Erythroblast (primary cell): ENCODE data around the gene CDC6.

ENCODE experiments used
- DNase-seq, 2 experiments: peaks; one replicate each; lab custom pipeline; 2025; lab: John Stamatoyannopoulos, UW
- GATA1 ChIP-seq: IDR thresholded peaks from 2 replicates; pipeline ENCODE4 v1.6.1; 2011; ENCODE audit warnings: low read depth, mild to moderate bottlenecking, control low read depth, low read length, moderate library complexity
- POLR2A ChIP-seq: IDR thresholded peaks from 2 replicates; pipeline ENCODE4 v1.6.1; 2011; ENCODE audit warnings: mild to moderate bottlenecking, low read length

The CDC6 gene

DNA sequence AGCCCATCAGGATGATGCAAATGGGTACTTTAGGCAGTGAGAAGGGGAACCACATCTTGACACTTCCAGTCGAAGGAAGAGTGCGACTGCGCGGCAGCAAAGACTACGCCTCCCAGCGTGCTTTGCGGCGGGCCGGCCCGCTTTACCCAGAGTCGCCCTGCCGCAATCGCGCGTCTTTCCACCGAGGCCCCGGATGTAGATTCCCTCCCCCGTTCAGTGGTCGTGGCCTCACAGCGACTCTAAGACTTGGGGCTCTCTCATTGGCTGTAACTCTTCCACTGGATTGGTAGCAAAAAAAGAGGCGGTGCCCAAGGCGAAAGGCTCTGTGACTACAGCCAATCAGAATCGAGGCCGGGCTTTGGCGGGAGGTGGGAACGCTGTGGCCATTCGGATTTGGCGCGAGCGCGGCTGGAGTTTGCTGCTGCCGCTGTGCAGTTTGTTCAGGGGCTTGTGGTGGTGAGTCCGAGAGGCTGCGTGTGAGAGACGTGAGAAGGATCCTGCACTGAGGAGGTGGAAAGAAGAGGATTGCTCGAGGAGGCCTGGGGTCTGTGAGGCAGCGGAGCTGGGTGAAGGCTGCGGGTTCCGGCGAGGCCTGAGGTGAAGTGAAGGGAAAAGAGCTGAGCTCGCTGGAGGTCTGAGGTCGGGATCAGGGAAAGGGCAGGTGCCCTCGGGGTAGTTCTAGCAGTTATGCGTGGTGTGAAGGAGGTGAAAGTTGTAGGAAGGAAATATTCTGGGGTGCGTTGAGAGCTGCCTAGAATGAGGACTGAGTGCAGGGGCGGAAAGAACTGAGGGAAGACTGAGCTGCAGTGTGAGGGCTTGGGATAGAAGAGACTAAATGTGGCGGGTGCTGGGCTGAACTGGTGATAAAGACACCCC lies at the start of gene CDC6:
CDC6 (plus strand) TSS at position 386 of the 876 bp plus-strand sequence. CDS start 1,542 bp downstream, outside the sequence.
- TF ChIP-seq POLR2A (peak; percentile 95), GATA1 (no peak)
- peak; percentile 99 for DNase-seq

DNA sequence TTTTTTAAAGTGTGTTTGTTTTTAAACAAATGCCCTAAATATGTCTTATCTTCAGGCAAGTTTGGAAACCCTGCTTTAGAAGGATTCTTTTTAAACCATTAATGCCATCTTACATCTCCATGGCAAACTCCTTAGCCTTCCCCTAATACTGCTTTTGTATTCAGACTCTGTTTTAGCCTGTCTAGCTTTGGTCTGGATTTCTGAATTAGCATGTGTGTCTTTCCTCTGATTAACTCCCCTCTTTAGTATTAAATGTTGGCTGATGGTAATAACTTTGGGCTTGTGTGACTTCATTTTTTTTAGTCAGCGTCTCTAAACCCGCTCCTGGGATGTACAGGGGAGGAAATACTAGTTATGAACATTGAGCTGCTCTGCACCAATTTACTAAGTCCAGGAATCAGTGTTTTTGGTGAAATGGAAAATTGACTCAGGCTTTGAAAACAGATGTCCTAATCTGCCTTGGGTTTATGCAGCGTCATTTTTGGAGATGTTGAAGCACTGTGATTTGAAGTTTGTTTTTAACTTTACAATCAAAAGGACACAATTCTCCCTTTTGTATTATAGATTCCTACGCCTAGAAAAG lies 46.3 kb upstream of the CDC6 start:
- DNase-seq: no peak
- TF ChIP-seq GATA1 (no peak), POLR2A (no peak)

GRCh38 chr17:40242774-40243173 lies 44.9 kb upstream of the CDC6 start:
- no peak for DNase-seq
- no peak for TF ChIP-seq GATA1
- no peak for TF ChIP-seq POLR2A

DNA sequence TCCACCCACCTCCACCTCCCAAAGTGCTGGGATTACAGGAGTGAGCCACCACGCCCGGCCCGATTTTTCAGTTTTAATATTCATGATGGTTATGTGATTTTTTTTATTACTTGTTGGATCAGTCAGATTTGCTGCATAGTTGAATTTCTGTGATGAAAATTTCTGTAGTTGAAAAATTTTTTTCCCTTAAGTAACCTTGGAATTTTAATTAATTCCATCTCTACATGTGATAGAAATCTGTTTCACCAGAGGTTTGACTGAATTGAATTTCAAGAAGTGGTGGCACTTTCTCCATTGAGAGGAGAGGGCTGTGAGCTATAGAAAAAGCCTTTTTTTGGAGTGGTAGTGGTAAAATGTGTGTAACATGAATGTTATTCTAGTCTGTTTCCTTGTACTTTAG lies 43.9 kb upstream of the CDC6 start:
- DNase-seq: no peak
- no peak for TF ChIP-seq GATA1
- no peak for TF ChIP-seq POLR2A

GRCh38 chr17:40244255-40244654 lies 43.4 kb upstream of the CDC6 start:
- no peak for DNase-seq
- TF ChIP-seq GATA1 (no peak), POLR2A (no peak)

DNA sequence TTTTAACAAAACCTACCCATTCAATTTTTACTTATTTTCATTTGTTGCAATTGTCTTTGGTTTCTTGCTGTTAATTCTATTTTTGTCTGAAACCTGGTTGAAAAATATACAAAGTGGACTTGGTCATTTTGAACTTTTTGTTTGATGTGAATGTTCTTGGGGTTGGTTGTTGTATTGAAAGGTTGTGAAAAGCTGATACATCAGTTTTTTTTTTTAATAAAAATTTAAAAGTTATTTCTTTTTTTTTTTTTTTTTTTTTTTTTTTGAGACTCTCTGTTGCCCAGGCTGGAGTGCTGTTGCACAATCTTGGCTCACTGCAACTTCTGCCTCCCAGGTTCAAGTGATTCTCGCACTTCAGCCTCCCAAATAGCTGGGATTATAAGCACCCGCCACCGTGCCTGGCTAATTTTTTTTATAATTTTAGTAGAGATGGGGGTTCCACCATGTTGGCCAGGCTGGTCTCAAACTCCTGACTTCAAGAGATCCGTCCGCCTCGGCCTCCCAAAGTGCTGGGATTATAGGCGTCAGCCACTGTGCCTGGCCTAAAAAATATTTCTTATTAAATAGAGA lies 39.7 kb upstream of the CDC6 start:
- no peak for DNase-seq
- TF ChIP-seq POLR2A: no peak
- no peak for TF ChIP-seq GATA1

- no peak for TF ChIP-seq POLR2A
- no peak for TF ChIP-seq GATA1
- no peak for DNase-seq
Measured at GRCh38 chr17:40248507-40248906, 39.2 kb upstream of the CDC6 start.

DNA sequence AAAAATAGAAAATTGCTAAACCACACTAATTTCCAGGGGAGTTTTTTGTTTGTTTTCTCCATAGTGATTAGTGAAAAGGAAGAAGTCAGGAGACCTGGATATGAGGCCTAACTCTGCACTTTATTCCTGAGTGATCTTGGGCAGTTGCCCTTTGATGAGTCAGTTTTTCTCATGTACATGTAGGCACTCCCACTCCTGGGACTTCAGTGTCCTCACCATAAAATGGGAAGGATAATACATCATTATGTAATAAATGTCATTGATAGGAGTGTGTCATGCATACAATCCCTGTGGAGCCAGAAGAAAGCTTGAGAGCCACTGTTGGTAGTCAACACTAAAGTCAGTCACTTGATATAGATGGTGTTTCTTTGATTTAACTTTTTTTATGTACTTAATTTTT lies 36.1 kb upstream of the CDC6 start:
- peak in 1 of 2 experiments; percentile 9 for DNase-seq

GRCh38 chr17:40253565-40253964 lies 34.1 kb upstream of the CDC6 start:
- no peak for DNase-seq
- TF ChIP-seq GATA1 (no peak), POLR2A (no peak)

More for the DNA sequence above, 36.1 kb upstream of the CDC6 start:
- no peak for TF ChIP-seq GATA1
- no peak for TF ChIP-seq POLR2A

DNA sequence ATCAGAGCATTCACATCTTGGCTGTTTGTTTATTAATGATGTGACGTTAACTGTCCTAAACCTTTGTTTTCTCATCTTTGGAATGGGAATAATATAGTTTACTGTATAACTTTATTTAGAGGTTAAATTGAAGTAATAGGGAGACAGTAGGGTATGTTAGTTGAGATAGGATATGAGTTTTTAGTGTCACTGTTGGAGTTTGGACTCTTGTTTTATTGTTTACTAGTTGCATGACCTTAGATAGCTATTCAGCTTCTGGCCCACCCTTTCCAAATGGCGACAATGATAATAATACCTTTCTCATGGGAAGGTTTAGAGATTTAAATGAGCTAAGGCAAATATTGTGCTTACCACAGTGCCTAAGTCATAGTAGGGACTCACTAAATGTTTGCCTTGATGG lies 28.2 kb upstream of the CDC6 start:
- DNase-seq: no peak
- TF ChIP-seq POLR2A (no peak), GATA1 (no peak)

DNA sequence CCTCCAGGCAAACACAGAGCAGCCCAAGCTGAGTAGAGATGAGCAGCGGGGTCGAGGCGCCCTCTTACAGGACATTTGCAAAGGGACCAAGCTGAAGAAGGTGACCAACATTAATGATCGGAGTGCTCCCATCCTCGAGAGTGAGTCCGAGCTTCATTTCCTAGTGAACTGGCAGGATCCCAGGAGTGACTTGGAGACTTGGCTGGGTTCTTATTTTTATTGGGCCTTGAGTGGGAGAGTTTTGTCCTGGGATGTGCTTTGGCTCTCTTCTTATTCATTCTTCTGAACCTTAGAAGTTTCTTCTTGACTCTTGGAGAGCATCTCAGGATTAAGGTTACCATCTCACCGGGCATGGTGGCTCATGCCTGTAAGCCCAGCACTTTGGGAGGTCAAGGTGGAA lies 27.2 kb upstream of the CDC6 start:
- no peak for TF ChIP-seq POLR2A
- TF ChIP-seq GATA1: no peak
- no peak for DNase-seq

GRCh38 chr17:40264458-40265185 lies 23.1 kb upstream of the CDC6 start:
- no peak for TF ChIP-seq GATA1
- TF ChIP-seq POLR2A: no peak
- DNase-seq: no peak

DNA sequence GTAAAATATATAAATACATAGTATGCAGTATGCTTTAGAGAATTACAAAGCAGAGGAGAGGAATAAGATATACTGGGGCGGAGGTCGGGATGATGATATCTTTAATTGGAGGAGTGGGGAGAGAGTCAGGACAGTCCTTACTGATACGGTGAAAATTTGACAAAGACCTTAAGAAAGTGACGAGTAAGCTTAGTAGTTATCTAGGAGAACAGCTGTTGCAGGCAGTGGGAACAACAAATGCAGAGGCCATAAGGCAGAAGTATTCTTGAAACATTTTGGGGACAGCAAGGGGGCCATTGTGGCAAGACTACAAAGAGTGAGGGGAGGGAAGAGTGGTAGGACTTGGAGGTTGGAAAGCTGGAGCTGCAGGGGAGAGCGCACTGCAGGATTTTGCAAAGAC lies 22.3 kb upstream of the CDC6 start:
- TF ChIP-seq POLR2A: no peak
- no peak for TF ChIP-seq GATA1
- DNase-seq: peak; percentile 38 to 62
